Breast epithelium (tissue), 4 donors: ENCODE results near the gene CSNK2A1. TPM values are rescaled to one million over a fixed set of nuclear protein-coding genes. Genes with fewer than 3 reads are reported as not detected.

Source experiments
- DNase-seq, 2 donors: peaks; one replicate each; pipeline ENCODE4 v3.0.0-alpha.2; 2019; ENCODE audit warnings: low spot score in 2 of 2
- H3K27ac ChIP-seq, 2 donors: fragments of 200-600 bp; sonication (generic) in 1 of 2; one replicate each; pipeline ENCODE4 v1.5.1; 2016 to 2019; ENCODE audit warnings: mild to moderate bottlenecking in 1 of 2
- H3K27me3 ChIP-seq, 2 donors: fragments of 200-600 bp; sonication (generic) in 1 of 2; one replicate each; pipeline versions ENCODE4 v1.5.1 to v1.6.0; 2017 to 2019; ENCODE audit warnings: control low read depth in 1 of 2, mild to moderate bottlenecking in 1 of 2
- H3K36me3 ChIP-seq: fragments of 200-600 bp; one replicate; pipeline ENCODE4 v1.5.1; 2019
- H3K4me1 ChIP-seq, 2 donors: fragments of 200-600 bp; sonication (generic); one replicate each; pipeline ENCODE4 v1.5.1; 2016 to 2019; ENCODE audit warnings: control low read depth in 1 of 2
- H3K4me3 ChIP-seq, 3 donors: fragments of 200-600 bp; sonication (generic); 1 replicate in 2 of 3; 2 replicates in 1 of 3; pipeline ENCODE4 v1.5.1; 2016 to 2019; ENCODE audit warnings: mild to moderate bottlenecking in 3 of 3, moderate library complexity in 2 of 3
- H3K9me3 ChIP-seq, 2 donors: fragments of 200-600 bp; sonication (generic) in 1 of 2; one replicate each; pipeline ENCODE4 v1.5.1; 2016 to 2019; ENCODE audit warnings: control low read depth in 1 of 2
- CTCF ChIP-seq, 3 donors: fragments of 450-650 bp; IDR thresholded peaks; one replicate each; pipeline ENCODE4 v1.5.1; 2016 to 2017; ENCODE audit warnings: antibody characterized with exemption in 3 of 3, mild to moderate bottlenecking in 3 of 3, moderate library complexity in 3 of 3
- POLR2A ChIP-seq: fragments of 450-650 bp; IDR thresholded peaks from one replicate; pipeline ENCODE4 v1.6.1; 2016; ENCODE audit warnings: antibody characterized with exemption, mild to moderate bottlenecking, moderate library complexity
- POLR2AphosphoS5 ChIP-seq, 3 donors: sonication (generic); formaldehyde crosslinking; IDR thresholded peaks; one replicate each; pipeline ENCODE4 v1.6.1; 2017; ENCODE audit warnings: antibody characterized with exemption in 3 of 3
- intact Hi-C: fragments of 100-400 bp; cut with DNase I; formaldehyde crosslinking; loops from one replicate; pipeline ENCODE4 v1.15.1; 2023; ENCODE audit warnings: low total_unique reads
- total RNA-seq, 3 donors: library from RNA; depleted of rRNA; stranded (reverse); fragments of >200 nt; gene quantifications; one replicate each; pipeline ENCODE4 v1.1.0, GENCODE V29; 2016

CSNK2A1 gene
- total RNA-seq, 3 donors from 2014 or later: 55.0 to 90.9 (median 77.7) TPM

- no peaks in the 10 kb centered on the region for H3K27me3 ChIP-seq
- intact Hi-C loops: no loop called here
- H3K4me3 ChIP-seq: no peak overlapping the region
- peaks cover 0 to 6% of the 10 kb centered on the region in 2 donors for H3K4me1 ChIP-seq
- no peaks in the 10 kb centered on the region for H3K36me3 ChIP-seq
- TF ChIP-seq POLR2A (no peak), POLR2AphosphoS5 (IDR thresholded peaks at IDR 0.05) (no peak), CTCF (IDR thresholded peaks at IDR 0.05) (no peak)
- DNase-seq: no peak
- no peak overlapping the region for H3K27ac ChIP-seq
- H3K9me3 ChIP-seq: no peaks in the 10 kb centered on the region
Observed at GRCh38 chr20:533526-533925, 10.1 kb downstream of the CSNK2A1 start.

- no peaks in the 10 kb centered on the region for H3K36me3 ChIP-seq
- H3K4me1 ChIP-seq: peaks cover 0 to 6% of the 10 kb centered on the region in 2 donors
- DNase-seq: no peak
- no peak overlapping the region for H3K4me3 ChIP-seq
- intact Hi-C loops: no loop called here
- TF ChIP-seq POLR2A: no peak
- TF ChIP-seq CTCF (IDR thresholded peaks at IDR 0.05): no peak
- TF ChIP-seq POLR2AphosphoS5 (IDR thresholded peaks at IDR 0.05): no peak
- H3K9me3 ChIP-seq: no peaks in the 10 kb centered on the region
- no peaks in the 10 kb centered on the region for H3K27me3 ChIP-seq
- H3K27ac ChIP-seq: no peak overlapping the region
Observed at GRCh38 chr20:532530-532929, 11.1 kb downstream of the CSNK2A1 start.

- no peaks in the 10 kb centered on the region for H3K27me3 ChIP-seq
- intact Hi-C loops: no loop called here
- H3K9me3 ChIP-seq: peaks cover 0 to 9% of the 10 kb centered on the region in 2 donors
- DNase-seq: no peak
- H3K4me1 ChIP-seq: peaks cover 0 to 6% of the 10 kb centered on the region in 2 donors
- no peaks in the 10 kb centered on the region for H3K36me3 ChIP-seq
- no peak for TF ChIP-seq CTCF (IDR thresholded peaks at IDR 0.05)
- H3K4me3 ChIP-seq: no peak overlapping the region
- H3K27ac ChIP-seq: no peak overlapping the region
Observed at GRCh38 chr20:531608-532007, 12.0 kb downstream of the CSNK2A1 start.

GRCh38 chr20:530321-530720, 13.3 kb downstream of the CSNK2A1 start:
- no peak for DNase-seq
- TF ChIP-seq POLR2AphosphoS5 (IDR thresholded peaks at IDR 0.05) (no peak), POLR2A (no peak), CTCF (IDR thresholded peaks at IDR 0.05) (no peak)
- intact Hi-C loops: no loop called here
- no peaks in the 10 kb centered on the region for H3K27me3 ChIP-seq
- no peak overlapping the region for H3K4me3 ChIP-seq
- peaks cover 0 to 10% of the 10 kb centered on the region in 2 donors for H3K9me3 ChIP-seq
- no peaks in the 10 kb centered on the region for H3K4me1 ChIP-seq
- no peak overlapping the region for H3K27ac ChIP-seq
- H3K36me3 ChIP-seq: no peaks in the 10 kb centered on the region

GRCh38 chr20:528923-529604, 14.5 kb downstream of the CSNK2A1 start:
- no peak overlapping the region for H3K27ac ChIP-seq
- H3K9me3 ChIP-seq: peaks cover 0 to 10% of the 10 kb centered on the region in 2 donors
- no peaks in the 10 kb centered on the region for H3K36me3 ChIP-seq
- DNase-seq: no peak
- no peak overlapping the region for H3K4me3 ChIP-seq
- TF ChIP-seq CTCF (IDR thresholded peaks at IDR 0.05) (no peak), POLR2A (no peak), POLR2AphosphoS5 (IDR thresholded peaks at IDR 0.05) (no peak)
- H3K27me3 ChIP-seq: no peaks in the 10 kb centered on the region
- intact Hi-C loops: no loop called here
- no peaks in the 10 kb centered on the region for H3K4me1 ChIP-seq
